Lower lobe of right lung (tissue), 2 donors: ENCODE measurements around the gene ASCC1. TPM values are rescaled to one million over a fixed set of nuclear protein-coding genes. Genes with fewer than 3 reads are reported as not detected.

ENCODE experiments used
- ATAC-seq, 2 donors: fragments of 200-7000 bp; cut with Tn5 transposase; one replicate each; pipeline ENCODE4 v1.9.1; 2020 to 2022; ENCODE audit warnings: mild to moderate bottlenecking in 2 of 2, moderate library complexity in 2 of 2
- DNase-seq: peaks from one replicate; pipeline ENCODE4 v3.0.0-alpha.2; 2020
- H3K27ac ChIP-seq: fragments of 200-600 bp; one replicate; pipeline ENCODE4 v1.8.0; 2022
- H3K27me3 ChIP-seq: fragments of 200-600 bp; one replicate; pipeline ENCODE4 v1.8.0; 2022; ENCODE audit warnings: low read depth
- H3K36me3 ChIP-seq: fragments of 200-600 bp; one replicate; pipeline ENCODE4 v1.8.0; 2022; ENCODE audit warnings: mild to moderate bottlenecking
- H3K4me1 ChIP-seq: fragments of 200-600 bp; one replicate; pipeline ENCODE4 v1.8.0; 2022
- H3K4me3 ChIP-seq: fragments of 200-600 bp; one replicate; pipeline ENCODE4 v1.8.0; 2022; ENCODE audit warnings: mild to moderate bottlenecking
- H3K9me3 ChIP-seq: fragments of 200-600 bp; one replicate; pipeline ENCODE4 v1.8.0; 2022
- CTCF ChIP-seq: fragments of 200-600 bp; IDR thresholded peaks from one replicate; pipeline ENCODE4 v1.8.0; 2022; ENCODE audit warnings: antibody characterized with exemption, mild to moderate bottlenecking
- intact Hi-C: fragments of 100-400 bp; cut with DNase I; formaldehyde crosslinking; loops from one replicate; pipeline ENCODE4 v1.11.0; 2022
- total RNA-seq: library from RNA; stranded (reverse); fragmentation: NEBNext Ultra II Directional; extraction: Animal tissue kit (Norgen Biotek cat#: 25700); gene quantifications from one replicate; pipeline ENCODE4 v1.2.1, GENCODE V29; 2021
- donor health status: DM: no; HTN: yes; CAD: no; lungs with severe emphysema.

ASCC1 gene
- total RNA-seq, 1 donor from 2014 or later = 23.9 TPM

GRCh38 chr10:72062832-72063702, 153.0 kb downstream of the ASCC1 start:
- H3K4me1 ChIP-seq = no peaks in the 10 kb centered on the region
- intact Hi-C loops = no loop called here
- no peaks in the 10 kb centered on the region for H3K27me3 ChIP-seq
- H3K4me3 ChIP-seq = no peak overlapping the region
- no peaks in the 10 kb centered on the region for H3K9me3 ChIP-seq
- ATAC-seq (no peak), DNase-seq (no peak)
- TF ChIP-seq CTCF = no peak
- H3K36me3 ChIP-seq = peaks cover 9% of the 10 kb centered on the region
- no peak overlapping the region for H3K27ac ChIP-seq

GRCh38 chr10:72062382-72062781, 153.7 kb downstream of the ASCC1 start:
- Histone ChIP-seq H3K4me3 (no peak overlapping the region), H3K27ac (no peak overlapping the region), H3K36me3 (peaks cover 6% of the 10 kb centered on the region), H3K27me3 (no peaks in the 10 kb centered on the region), H3K4me1 (no peaks in the 10 kb centered on the region), H3K9me3 (no peaks in the 10 kb centered on the region)
- ATAC-seq (no peak), DNase-seq (no peak)
- intact Hi-C loops = no loop called here
- no peak for TF ChIP-seq CTCF

- intact Hi-C loops = no loop called here
- Histone ChIP-seq H3K27ac (no peak overlapping the region), H3K9me3 (no peaks in the 10 kb centered on the region), H3K4me3 (no peak overlapping the region), H3K27me3 (no peaks in the 10 kb centered on the region), H3K4me1 (no peaks in the 10 kb centered on the region), H3K36me3 (peaks cover 4% of the 10 kb centered on the region)
- no peak for DNase-seq
- no peak for ATAC-seq
- no peak for TF ChIP-seq CTCF
Measured at GRCh38 chr10:72061930-72062329, 154.1 kb downstream of the ASCC1 start.

- ATAC-seq (no peak), DNase-seq (no peak)
- TF ChIP-seq CTCF = no peak
- Histone ChIP-seq H3K36me3 (peaks cover 4% of the 10 kb centered on the region), H3K4me1 (no peaks in the 10 kb centered on the region), H3K27ac (no peak overlapping the region), H3K27me3 (no peaks in the 10 kb centered on the region), H3K9me3 (no peaks in the 10 kb centered on the region), H3K4me3 (no peak overlapping the region)
- intact Hi-C loops = no loop called here
Measured at GRCh38 chr10:72061491-72061890, 154.6 kb downstream of the ASCC1 start.

- intact Hi-C loops = no loop called here
- H3K27me3 ChIP-seq = no peaks in the 10 kb centered on the region
- H3K9me3 ChIP-seq = no peaks in the 10 kb centered on the region
- no peak for DNase-seq
- H3K36me3 ChIP-seq = no peaks in the 10 kb centered on the region
- H3K4me3 ChIP-seq = no peak overlapping the region
- TF ChIP-seq CTCF = no peak
- no peak overlapping the region for H3K27ac ChIP-seq
- no peak for ATAC-seq
- H3K4me1 ChIP-seq = no peaks in the 10 kb centered on the region
Measured at GRCh38 chr10:72059843-72060822, 155.9 kb downstream of the ASCC1 start.
